ENCODE data around the gene MCHR1.
"Not testable (repeated sequence)": the region's sequence is repeated elsewhere in the genome, so short reads cannot be mapped to it uniquely, and the experiment has no call there.

MCHR1 gene, protein sequence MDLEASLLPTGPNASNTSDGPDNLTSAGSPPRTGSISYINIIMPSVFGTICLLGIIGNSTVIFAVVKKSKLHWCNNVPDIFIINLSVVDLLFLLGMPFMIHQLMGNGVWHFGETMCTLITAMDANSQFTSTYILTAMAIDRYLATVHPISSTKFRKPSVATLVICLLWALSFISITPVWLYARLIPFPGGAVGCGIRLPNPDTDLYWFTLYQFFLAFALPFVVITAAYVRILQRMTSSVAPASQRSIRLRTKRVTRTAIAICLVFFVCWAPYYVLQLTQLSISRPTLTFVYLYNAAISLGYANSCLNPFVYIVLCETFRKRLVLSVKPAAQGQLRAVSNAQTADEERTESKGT

DNA sequence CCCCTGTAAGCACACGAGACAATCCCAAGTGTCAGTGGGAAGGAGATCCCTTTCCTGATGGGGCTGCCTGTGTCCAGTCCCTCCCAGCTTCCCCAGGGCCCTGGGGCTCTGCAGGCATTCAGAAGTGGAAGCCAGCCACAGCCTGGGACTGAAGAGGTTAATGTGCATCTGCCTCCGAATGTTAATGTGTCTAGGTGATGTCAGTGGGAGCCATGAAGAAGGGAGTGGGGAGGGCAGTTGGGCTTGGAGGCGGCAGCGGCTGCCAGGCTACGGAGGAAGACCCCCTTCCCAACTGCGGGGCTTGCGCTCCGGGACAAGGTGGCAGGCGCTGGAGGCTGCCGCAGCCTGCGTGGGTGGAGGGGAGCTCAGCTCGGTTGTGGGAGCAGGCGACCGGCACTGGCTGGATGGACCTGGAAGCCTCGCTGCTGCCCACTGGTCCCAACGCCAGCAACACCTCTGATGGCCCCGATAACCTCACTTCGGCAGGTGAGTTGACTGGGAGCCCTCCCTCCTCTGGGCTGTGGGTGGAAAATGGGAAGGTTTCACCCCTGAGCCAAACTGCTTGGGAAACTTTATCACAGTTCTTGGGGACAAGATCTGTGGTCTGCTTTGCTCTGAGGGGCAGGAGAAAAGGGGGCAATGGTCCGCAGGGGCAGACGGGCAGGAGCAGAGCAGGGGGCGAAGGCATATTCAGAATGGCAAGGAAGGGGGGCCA, at the start of gene MCHR1:
TSS of gene MCHR1 (plus strand) at position 236 of the 715 bp plus-strand sequence. CDS start at position 405, 169 bp downstream.
- DNase-seq: no peak

DNA sequence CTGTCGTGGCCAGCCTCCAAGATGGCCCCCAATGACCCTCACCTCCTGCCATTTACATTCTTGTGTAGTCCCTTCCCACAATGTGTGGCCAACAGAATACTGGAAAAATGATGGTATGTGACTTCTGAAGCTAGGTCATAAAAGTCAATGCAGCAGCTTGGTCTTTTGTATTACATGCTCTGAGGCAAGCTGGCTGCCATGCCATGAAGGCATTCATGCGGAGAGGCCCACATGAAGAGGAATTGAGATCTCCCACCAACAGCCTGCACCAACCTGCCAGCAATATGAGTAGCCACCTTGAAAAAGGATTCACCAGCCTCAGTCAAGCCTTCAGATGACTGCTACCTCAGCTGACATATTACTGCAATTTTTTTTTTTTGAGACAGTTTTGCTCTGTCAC, 47.4 kb upstream of the MCHR1 start:
- DNase-seq: no peak

DNA sequence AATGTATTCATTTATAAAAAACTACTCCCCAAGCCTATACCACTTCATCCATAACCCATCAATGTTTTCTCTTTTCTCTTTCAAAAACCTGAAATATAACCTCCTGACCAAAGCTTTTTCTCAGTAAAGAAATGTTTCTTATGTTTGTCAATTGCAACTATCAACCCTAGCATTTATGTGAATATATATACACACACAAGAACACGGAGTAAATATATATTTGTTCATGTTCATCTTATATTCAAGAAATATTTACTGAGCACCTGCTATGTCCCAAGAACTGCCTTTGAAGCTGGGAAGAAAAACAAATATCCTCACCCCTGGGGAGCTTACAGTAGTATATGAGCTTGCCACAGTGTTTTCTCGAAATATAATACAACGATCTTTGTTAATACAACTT, 46.2 kb upstream of the MCHR1 start:
- DNase-seq: no peak

DNA sequence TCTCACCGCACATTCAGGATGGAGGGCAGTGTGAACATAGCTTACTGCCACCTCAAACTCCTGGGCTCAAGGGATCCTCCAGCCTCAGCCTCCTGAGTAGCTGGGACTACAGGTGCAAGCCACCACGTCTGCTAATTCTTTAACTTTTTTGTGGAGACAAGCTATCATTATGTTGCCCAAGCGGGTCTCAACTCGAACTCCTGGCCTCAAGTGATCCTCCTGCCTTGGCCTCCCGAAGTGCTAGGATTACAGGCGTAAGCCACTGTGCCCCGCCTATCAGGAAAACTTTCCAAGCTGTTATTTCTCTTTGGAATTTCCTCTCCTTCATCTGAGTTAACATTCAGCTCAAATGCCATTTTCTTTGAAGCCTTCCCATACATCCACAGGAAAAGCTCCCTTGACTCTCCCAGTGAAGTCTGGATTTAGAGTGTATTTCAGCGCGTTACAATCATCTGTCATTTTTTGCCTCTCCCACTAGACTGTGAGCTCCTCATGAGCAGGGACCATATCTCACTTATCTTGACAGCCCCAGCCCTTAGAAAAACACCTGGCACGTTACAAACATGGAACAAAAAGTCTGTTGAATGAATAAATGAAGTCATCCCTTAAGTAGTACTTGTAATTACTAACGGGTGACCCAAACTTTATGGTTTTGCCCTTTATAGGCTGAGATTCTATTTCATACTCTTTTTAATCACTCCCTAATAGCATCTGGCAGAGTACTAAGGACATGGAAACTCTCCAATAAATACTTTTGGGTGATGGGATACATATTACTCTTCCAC, 45.0 kb upstream of the MCHR1 start:
- DNase-seq: no peak

DNA sequence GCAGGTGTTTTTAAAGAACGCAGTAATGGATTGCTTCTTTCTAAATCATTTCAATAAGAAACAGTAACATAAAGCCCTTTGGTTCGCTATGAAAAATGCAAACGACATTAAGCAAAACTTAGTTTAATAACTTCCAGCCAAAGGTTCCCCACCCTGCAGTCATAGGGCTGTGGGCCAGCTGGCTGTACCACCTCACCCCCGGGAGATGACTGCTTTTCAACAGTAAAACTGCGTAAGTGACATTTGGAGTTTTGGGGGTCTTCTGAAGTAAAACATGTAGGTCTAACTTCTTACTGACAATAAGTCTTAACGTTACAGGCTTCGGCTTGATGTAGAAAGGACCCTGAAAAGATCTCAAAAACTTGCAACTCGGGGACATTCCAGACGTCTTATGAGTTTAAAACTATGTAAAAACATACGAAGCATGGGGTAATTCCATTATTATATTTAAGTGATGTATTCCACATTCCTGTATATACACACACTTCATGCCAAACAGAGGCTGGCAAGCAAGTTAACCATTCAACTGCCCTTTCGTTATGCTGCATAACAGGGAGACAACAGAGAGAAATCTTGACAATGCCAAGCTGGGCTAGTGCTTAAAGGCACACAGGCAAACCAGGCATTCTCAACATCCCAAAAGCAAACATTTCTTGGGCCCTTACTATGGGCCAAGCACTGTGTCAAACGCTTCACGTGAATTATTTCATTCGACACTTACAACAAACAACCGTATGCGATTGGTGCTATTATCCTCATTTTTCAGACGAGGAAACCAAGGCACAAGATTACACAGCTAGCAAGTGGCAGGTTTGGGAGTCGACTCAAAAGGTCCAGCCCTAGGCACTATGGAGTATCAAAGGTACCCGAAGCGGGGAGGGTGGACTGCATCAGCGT, 44.0 kb upstream of the MCHR1 start:
- DNase-seq: no peak

DNA sequence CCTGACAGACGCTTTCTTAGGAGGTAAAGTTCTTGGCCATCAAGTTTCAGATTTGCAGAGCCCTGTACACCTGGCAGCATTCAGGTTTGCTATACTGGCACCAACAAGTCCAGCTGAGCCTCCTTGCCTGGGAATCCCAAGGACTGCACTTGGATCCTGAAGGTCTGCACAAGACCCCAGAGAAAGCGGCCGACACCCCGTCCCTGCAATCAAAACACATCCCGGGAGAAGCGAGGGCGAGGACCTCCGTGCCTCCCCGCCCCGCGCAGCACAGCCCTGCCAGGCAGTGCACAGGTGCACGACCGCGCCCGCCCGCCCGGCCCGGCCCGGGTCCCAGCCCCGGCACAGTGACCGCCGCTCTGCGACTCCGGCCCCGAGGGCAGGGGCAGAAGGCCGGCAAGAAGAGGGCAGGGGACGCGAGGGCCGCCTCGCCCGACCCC, 43.3 kb upstream of the MCHR1 start:
- no peak for DNase-seq

DNA sequence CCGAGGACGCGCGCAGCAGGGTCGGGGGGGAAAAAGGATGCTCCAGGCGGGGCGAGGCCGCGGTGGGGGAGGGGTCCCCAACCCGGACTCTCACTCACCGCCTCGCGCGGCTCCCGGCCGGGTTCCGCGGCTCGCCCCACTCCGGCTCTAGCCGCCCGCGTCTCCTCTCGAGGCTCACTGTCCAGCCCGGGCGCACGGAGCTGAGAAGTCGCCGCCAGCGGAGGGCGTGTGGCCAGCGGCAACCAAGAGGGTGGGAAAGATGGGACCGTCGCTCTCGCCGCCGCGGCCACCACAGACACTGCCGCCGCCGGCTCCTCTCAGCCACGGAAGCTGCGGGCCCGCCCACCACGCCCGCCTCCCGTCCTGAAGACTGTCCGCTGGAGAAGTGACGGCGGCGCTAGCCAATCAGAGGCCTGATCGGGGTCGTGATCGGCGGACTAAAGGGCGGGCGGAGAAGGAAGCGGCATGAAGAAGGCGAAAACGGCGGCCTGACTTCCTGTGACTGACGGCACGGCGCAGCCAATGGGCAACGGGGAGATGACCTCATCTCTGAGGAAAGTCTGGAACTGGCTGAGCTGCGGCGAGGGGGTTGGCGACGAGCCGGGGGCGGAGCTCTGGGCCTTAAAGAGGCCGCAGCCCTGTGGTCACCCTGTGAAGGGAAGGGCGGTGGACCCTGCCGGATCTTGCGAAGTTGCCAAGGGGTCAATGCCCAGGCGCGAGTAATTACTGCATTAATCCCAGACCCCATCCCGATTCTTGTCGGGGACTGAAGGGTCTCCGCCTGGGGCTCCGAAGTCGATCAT, 42.7 kb upstream of the MCHR1 start, which contains the start of gene MRTFA:
TSS of gene MRTFA (minus strand) at position 340 of the 803 bp plus-strand sequence.
- DNase-seq: peak; percentile 94

DNA sequence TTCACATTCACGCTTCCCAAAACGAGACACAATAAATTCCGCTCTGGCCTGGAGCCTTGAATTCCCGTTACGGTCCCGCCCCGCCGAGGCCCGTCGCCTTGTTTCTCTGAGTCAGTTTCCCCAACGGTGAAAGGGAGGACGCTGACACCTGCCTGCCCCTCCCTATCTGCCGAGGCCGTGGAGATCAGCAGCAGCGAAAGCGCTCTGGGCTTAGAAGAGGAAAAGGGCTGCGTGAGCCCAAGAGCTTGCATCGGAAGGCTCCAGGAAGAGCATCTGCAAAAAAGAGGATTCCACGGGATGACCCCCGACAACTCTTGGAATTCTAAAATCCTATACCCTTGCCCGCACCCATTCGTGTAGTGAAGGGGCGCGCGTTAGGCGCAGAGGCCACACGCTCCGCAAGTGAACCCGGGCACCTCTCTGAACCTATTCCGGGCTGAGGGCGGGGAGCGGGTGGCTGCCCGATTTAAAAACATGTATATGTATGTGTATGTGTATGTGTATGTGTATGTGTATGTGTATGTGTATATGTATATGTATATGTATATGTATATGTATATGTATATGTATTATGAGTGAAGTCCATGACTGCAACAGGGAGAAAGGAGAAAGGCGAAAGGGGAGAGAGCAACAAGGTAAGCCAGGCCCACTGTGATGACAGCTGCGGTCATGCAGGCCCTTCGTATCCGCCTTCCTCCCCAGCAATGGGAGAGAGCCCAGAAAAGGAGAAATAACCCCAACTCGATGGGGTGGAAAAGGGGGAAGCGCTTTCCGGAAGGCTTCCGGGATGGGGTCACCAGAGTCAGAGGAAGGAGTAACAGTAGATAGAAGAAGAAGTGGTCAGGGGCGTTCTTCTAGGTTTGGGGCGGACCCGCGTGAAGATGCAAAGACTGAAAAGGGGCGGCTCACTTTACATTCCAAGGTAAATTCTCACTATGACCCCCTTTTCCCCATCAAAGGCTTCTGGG, 41.8 kb upstream of the MCHR1 start:
- no peak for DNase-seq

DNA sequence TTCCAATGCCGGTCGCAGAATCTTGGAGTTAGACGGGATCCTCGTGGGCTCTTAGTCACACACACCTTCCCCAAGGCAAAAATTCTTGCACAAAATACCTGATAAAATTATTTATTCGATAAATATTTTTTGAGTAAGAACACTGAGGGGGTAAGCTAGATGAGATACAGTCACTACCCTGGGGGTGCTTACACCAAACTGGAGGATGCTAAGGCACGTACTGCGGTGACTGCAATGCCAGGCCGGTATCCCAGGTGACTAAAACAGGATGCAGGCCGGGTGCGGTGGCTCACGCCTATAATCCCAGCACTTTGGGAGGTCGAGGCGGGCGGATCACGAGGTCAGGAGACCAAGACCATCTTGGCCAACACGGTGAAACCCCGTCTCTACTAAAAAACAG, 41.0 kb upstream of the MCHR1 start:
- DNase-seq: no peak

DNA sequence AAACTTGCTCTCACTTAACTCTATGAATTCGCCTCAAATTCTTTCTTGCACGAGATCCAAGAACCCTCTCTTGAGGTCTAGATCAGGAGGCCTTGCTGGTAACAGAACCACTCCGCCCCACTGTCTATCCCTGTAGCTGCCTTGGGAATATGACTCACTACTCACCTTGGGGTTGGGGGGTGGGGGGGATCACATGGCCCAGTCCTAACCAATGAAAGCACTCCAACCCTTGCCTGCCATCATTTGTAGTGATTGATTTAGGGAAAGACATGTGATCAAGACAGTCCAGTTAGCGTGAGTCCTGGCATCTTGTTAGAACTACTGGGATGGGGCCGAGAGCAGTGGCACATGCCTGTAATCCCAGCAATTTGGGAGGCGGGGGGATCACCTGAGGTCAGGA, 38.0 kb upstream of the MCHR1 start:
- DNase-seq: no peak

DNA sequence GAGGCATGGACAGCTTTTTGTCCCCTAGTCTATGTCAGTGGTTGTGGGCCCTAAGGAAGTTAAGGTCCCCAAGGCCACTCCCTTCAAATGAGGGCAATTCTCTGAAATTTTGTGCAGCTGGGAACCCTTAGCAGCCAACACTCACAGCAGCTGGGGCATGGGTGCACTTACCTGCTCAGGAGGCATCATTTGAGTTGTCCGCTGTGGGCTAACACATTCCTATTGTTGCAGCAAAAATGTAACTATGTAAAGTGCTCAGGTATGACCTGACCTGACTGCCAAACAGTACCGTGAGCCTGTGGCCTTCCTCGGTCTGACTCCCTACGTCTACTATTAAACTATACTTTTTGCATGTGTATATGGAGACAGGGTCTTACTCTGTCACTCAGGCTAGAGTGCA, 37.0 kb upstream of the MCHR1 start:
- no peak for DNase-seq

DNA sequence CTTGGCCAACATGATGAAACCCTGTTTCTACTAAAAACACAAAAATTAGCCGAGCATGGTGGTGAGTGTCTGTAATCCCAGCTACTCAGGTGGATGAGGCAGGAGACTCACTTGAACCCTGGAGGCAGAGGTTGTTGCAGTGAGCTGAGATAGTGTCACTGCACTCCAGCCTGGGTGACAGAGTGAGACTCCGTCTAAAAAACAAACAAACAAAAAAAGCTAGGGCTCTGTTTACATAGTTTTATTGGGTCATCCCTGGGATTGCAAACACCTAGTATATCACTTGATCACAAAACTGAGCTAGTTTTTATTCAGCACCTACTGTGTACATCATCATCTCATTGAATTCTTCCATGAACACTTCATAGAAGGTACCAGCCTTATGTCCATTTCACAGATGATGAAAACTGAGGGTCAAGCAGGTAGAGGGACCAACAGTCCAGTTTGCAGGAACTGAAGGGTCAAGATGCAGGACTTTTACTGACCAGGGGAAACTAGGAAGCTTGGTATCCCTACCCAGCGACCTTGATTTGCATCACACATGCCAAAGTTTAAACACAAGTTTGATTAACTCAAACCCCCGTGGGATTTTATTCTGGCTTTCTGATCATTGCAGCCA, 33.6 kb upstream of the MCHR1 start:
- DNase-seq: no peak

DNA sequence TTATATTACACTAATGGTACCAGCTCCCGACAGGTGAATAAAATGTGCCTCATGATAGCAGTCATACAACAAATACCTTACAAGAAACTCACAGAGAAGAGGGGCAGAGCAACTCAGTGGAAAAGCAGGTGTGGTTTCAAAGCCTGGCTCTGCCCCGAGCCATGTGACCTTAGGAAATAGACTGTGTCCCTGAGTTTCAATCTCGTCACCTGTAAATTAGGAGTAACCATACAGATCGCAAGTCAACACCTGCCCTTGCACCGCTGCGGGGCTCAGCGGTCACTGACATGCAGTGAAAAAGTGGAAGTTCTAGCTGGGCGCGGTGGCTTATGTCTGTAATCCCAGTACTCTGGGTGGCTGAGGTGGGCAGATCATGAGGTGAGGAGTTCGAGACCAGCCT, 30.9 kb upstream of the MCHR1 start:
- no peak for DNase-seq

DNA sequence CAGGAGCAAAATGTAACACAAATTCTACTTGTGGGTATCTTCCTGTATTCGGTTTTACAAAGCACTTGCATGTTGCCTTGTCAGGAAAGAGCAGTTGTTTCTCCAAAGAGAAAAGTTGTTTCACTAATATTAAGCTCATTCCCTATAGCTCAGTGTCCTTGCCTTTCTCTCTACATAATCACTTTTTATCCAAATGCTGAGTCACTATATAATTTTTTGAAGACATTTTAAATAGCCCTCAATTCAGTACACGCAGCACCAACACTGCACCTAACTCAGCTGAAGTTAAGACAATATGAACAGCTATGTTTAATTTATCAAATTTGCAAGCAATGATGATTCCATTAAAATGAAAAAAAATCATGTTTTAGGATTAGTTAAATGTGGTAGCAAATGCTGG, 28.2 kb upstream of the MCHR1 start:
- DNase-seq: no peak

DNA sequence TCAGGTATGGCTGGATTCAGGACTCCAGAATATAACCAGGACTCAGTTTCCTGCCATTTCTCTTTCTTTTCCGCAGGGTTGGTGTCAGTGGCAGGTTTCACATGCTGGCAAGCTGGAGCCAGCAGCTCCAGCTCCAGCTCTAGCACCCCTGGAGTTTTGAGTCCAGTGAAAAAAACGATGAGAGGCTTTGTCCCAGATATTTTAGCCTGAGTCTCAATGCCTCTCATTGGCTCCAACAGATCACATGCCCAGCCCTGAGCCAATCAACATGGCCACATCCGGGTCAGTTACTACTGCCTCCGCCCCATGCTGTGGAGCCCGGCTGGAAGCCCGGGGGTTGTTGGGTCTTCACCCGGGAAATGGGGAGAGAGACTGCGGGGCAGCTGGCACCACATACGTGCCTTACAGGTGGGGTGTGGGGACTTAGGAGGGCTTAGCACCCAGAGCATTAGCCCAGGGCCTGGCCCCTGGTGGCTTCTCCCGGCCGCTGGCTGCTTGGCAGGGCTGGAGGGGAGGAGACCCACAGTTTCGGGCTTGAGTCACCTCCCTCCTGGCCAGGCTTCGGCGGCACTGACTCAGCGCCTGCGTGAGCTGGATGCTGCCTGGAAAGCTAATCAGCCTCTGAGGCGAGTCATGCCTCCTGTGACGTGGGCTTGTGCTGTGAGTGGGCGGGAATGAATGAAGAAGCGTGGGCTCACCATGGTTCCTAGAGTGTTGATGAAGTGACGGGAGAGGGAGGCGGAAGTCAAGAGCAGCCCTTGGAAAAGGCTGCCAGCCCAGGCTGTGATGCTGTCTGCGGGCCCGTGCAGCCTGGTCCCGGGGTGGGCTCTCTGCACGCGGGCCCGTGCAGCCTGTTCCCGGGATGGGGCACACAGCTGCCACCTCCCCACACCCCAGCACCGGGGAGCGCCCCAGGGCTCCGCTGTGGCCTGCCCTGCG, 27.5 kb upstream of the MCHR1 start:
- DNase-seq: peak; percentile 75

DNA sequence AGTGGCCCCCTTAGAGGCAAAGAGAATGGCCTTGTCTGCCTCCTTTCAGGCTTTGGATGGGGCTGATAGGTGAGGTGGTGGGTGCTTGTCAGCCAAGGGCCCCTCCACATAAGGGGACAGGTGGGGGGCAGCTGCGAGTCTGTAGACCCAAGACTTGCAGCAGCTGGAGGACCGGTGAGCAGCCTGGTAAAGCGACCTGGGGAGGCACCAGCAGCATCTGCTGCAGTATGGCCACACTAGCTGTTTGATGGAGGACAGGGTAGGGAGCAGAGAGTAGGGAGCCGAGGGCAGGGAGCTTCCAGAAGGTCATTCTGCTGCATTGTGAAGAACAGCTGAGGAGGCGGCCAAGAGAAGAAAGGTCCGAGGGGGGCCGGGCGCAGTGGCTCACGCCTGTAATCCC, 25.9 kb upstream of the MCHR1 start:
- DNase-seq: no peak

DNA sequence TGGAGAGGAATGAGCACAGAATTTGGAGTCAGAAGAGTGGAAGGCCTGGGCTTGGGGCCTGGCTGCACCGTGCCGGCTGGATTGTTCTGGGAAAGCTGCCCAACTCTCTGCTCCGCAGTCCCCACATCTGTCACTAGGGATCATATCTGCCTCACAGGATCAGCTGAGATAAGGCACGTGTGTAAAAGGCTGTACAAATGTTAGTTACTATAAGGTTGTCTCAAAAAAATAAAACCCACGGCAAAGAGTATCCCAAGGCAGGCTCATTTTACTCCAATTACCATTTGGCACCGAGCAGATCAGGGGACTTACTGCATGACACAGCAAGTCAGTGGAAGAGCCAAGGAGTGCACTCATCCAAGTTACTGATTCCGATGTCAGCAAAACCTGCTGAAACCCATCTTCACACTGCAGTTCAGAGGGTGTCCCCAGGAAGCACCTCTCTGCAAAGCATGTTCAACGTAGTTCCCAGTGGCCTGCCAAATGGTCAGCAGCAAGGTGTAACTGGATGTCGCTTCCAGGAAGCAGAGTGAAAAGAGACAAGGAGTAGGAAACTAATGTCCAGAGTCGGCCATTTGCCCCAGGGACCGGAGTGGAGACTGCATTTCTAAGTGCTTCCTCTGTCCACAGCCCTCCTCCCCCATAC, 24.6 kb upstream of the MCHR1 start:
- DNase-seq: peak; percentile 10

DNA sequence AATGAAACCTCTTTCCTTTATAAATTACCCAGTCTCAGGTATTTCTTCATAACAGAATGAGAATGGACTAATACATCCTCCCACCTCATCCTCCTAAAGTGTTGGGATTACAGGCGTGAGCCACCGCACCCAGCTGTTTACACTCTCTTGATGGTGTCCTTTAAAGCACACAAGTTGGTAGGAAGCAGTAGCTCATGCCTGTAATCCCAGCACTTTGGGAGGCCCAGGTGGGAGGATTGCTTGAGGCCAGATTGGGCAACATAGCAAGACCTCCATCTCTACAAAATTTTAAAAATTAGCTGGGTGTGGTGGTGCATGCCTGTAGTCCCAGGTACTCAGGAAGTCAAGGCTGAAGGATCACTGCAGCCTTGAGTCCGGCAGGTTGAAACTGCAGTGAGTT, 23.3 kb upstream of the MCHR1 start:
- DNase-seq: not testable (repeated sequence)
